ENCODE measurements around the gene LCK. TPM values are rescaled to one million over a fixed set of nuclear protein-coding genes. Genes with fewer than 3 reads are reported as not detected.

The LCK gene
- total RNA-seq, 1 donor from 2014 or later: 0.50 TPM

- no peak for DNase-seq
- ATAC-seq: no peak
- intact Hi-C loops (cut with micrococcal nuclease): no loop called here
Measured at GRCh38 chr1:32307324-32307723, 56.3 kb downstream of the LCK start.

- ATAC-seq (no peak), DNase-seq (no peak)
- intact Hi-C loops (cut with micrococcal nuclease): no loop called here
Measured at GRCh38 chr1:32309960-32310359, 58.9 kb downstream of the LCK start.

GRCh38 chr1:32311709-32312393, 60.8 kb downstream of the LCK start:
- intact Hi-C loops (cut with micrococcal nuclease): no loop called here
- no peak for ATAC-seq
- no peak for DNase-seq

GRCh38 chr1:32316903-32317277, 65.8 kb downstream of the LCK start:
- no peak for ATAC-seq
- intact Hi-C loops (cut with micrococcal nuclease): no loop called here
- no peak for DNase-seq

- ATAC-seq: no peak
- intact Hi-C loops (cut with micrococcal nuclease): no loop called here
- no peak for DNase-seq
Measured at GRCh38 chr1:32318127-32318869, 67.2 kb downstream of the LCK start.

GRCh38 chr1:32321712-32322291, 70.7 kb downstream of the LCK start:
- DNase-seq (no peak), ATAC-seq (peak; percentile 27)
- intact Hi-C loops (cut with micrococcal nuclease): no loop called here

- intact Hi-C loops (cut with micrococcal nuclease): no loop called here
- no peak for DNase-seq
- no peak for ATAC-seq
Measured at GRCh38 chr1:32327204-32327603, 76.1 kb downstream of the LCK start.

- no peak for ATAC-seq
- intact Hi-C loops (cut with micrococcal nuclease): no loop called here
- DNase-seq: no peak
Measured at GRCh38 chr1:32329931-32330466, 78.9 kb downstream of the LCK start.

- no peak for ATAC-seq
- intact Hi-C loops (cut with micrococcal nuclease): no loop called here
- no peak for DNase-seq
Measured at GRCh38 chr1:32330558-32331151, 79.6 kb downstream of the LCK start.

- no peak for ATAC-seq
- no peak for DNase-seq
- intact Hi-C loops (cut with micrococcal nuclease): no loop called here
Measured at GRCh38 chr1:32331549-32331948, 80.5 kb downstream of the LCK start.

- ATAC-seq (no peak), DNase-seq (no peak)
- intact Hi-C loops (cut with micrococcal nuclease): no loop called here
Measured at GRCh38 chr1:32332290-32333079, 81.4 kb downstream of the LCK start.

GRCh38 chr1:32333251-32333963, 82.3 kb downstream of the LCK start:
- ATAC-seq (no peak), DNase-seq (no peak)
- intact Hi-C loops (cut with micrococcal nuclease): no loop called here

GRCh38 chr1:32334274-32334861, 83.3 kb downstream of the LCK start:
- no peak for ATAC-seq
- DNase-seq: no peak
- intact Hi-C loops (cut with micrococcal nuclease): no loop called here

- ATAC-seq (peak; percentile 54), DNase-seq (peak; percentile 77)
- intact Hi-C loops (cut with micrococcal nuclease): no loop called here
Measured at GRCh38 chr1:32334864-32335534, 83.9 kb downstream of the LCK start.

- DNase-seq (no peak), ATAC-seq (peak; percentile 2)
- intact Hi-C loops (cut with micrococcal nuclease): no loop called here
Measured at GRCh38 chr1:32335535-32335789, 84.4 kb downstream of the LCK start.
